ENCODE results near the gene PRKG2. TPM values are rescaled to one million over a fixed set of nuclear protein-coding genes. Genes with fewer than 3 reads are reported as not detected.

The PRKG2 gene
- total and polyA plus RNA-seq, 2 of the 13 experiments (the other 11 are each of a cell fraction or from before 2014, with no cell fraction given) = 0.04 TPM

DNA sequence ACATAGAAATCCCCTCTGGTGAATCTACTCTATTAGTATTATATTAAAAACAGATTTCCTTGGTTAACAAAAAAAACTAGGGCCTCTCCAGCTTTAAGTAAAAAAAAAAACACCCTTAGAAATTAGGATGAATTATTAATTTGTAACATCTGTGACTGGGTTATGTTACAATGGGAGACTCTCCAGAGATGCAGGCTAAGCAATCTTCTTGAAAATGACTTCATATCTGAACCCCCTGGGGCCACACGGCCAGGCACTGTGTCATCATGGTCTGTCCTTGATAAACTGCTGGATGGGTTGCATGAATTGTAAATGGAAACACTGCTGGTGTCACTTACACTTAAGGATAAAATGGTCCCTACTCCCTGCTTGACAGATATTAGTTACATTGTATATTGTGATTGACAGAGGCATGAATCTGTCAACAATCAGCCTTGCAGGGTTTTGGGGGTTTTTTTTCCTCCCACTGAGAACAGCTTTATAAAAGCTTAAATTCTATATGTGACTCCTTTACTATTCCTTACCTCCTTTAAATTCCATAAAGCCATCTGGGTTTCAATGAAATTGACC lies 49.1 kb downstream of the PRKG2 start:
- ATAC-seq = no peak
- no TSS peak for BruUV-seq (replicated peaks)
- Histone ChIP-seq H3K79me2 (ENCODE audit: insufficient read depth, low read length) (no peaks in the 10 kb centered on the region), H4K20me1 (ENCODE audit: insufficient read depth, low read length) (no peaks in the 10 kb centered on the region), H3K4me1 (ENCODE audit: insufficient read depth, low read length) (no peaks in the 10 kb centered on the region), H3K9ac (ENCODE audit: insufficient read depth, low read depth, low read length) (no peak overlapping the region), H3K4me3 (replicated peaks in 1 of 3; ENCODE audit: insufficient read depth in 1 of 3, low read depth in 2 of 3, low read length in 3 of 3) (no peak overlapping the region), H3K4me2 (ENCODE audit: low read depth, low read length) (no peak overlapping the region), H3K27ac (ENCODE audit: extremely low read length, insufficient read depth, low read length) (no peak overlapping the region), H3K36me3 (replicated peaks in 1 of 2; ENCODE audit: control insufficient read depth in 1 of 2, insufficient read depth in 2 of 2, low read length in 2 of 2) (no peaks in the 10 kb centered on the region), H3K27me3 (ENCODE audit: control insufficient read depth in 1 of 2, insufficient read depth in 2 of 2, low read length in 2 of 2) (no peaks in the 10 kb centered on the region), H3K9me3 (ENCODE audit: low read length) (no peaks in the 10 kb centered on the region), H2AFZ (ENCODE audit: low read length) (no peak overlapping the region)
- intact Hi-C loops (cut with micrococcal nuclease; ENCODE audit: unreplicated experiment) (no loop called here), in situ Hi-C loops (cut with HindIII; ENCODE audit: extremely low pct_ligation_motif_present, low pct_unique_long_range_greater_than_20kb) (no loop called here)
- ChIA-PET CTCF (ENCODE audit: low intra/inter-chr PET ratio, low total read pairs) (no interaction called here), POLR2A (no interaction called here)
- DNase-seq (ENCODE audit: low spot score) = no peak
- FAIRE-seq = no peak
- 0% methylated on average over 1 of the region's 1 CpG for WGBS (ENCODE audit: low lambda C conversion rate)
- TF ChIP-seq ZNF253 (CRISPR knock-in tag; IDR thresholded peaks at IDR 0.05; ENCODE audit: borderline replicate concordance) (no peak), TOE1 (CRISPR knock-in tag; IDR thresholded peaks at IDR 0.05) (no peak), TEAD3 (CRISPR knock-in tag; optimal IDR thresholded peaks at IDR 0.05; ENCODE audit: borderline replicate concordance) (no peak), AHR (CRISPR knock-in tag; IDR thresholded peaks at IDR 0.05) (no peak), JARID2 (CRISPR knock-in tag; IDR thresholded peaks at IDR 0.05; ENCODE audit: insufficient replicate concordance) (no peak), GRHL1 (CRISPR knock-in tag; conservative IDR thresholded peaks at IDR 0.05) (no peak), MXD3 (CRISPR knock-in tag; IDR thresholded peaks at IDR 0.05) (no peak), ZNF841 (CRISPR knock-in tag; IDR thresholded peaks at IDR 0.05; ENCODE audit: borderline replicate concordance) (no peak), REXO4 (CRISPR knock-in tag; IDR thresholded peaks at IDR 0.05; ENCODE audit: borderline replicate concordance) (no peak), ZNF777 (CRISPR knock-in tag; IDR thresholded peaks at IDR 0.05) (no peak), NR2C2 (CRISPR knock-in tag; IDR thresholded peaks at IDR 0.05; ENCODE audit: borderline replicate concordance) (no peak), ZFP36 (IDR thresholded peaks at IDR 0.05; ENCODE audit: borderline replicate concordance, low read depth, low read length, partially characterized antibody) (no peak), SNAI1 (CRISPR knock-in tag; IDR thresholded peaks at IDR 0.05; ENCODE audit: borderline replicate concordance) (no peak), ZSCAN31 (CRISPR knock-in tag; IDR thresholded peaks at IDR 0.05; ENCODE audit: low read depth) (no peak), ZNF556 (CRISPR knock-in tag; IDR thresholded peaks at IDR 0.05; ENCODE audit: borderline replicate concordance) (no peak), KDM6A (CRISPR knock-in tag; IDR thresholded peaks at IDR 0.05; ENCODE audit: low read depth) (no peak), PTBP1 (IDR thresholded peaks at IDR 0.05; ENCODE audit: low read depth, low read length, poor library complexity, severe bottlenecking) (no peak)
- TF ChIP-seq, protein P1, sequence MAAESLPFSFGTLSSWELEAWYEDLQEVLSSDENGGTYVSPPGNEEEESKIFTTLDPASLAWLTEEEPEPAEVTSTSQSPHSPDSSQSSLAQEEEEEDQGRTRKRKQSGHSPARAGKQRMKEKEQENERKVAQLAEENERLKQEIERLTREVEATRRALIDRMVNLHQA (CRISPR knock-in tag; IDR thresholded peaks at IDR 0.05) = no peak
